Measurements from ENCODE around the gene WIZ.

WIZ gene

GRCh38 chr19:15466851-15467733, 17.3 kb upstream of the WIZ start:
- H3K27me3 ChIP-seq (ENCODE audit: control insufficient read depth, insufficient read depth, low read length), result peaks cover 73% of the 10 kb centered on the region
- H3K36me3 ChIP-seq (ENCODE audit: control insufficient read depth, insufficient read depth, low read length), result no peaks in the 10 kb centered on the region
- H3K9ac ChIP-seq (ENCODE audit: low read length), result no peak overlapping the region
- no peak overlapping the region for H3K27ac ChIP-seq (ENCODE audit: low read depth, low read length)
- H3K4me1 ChIP-seq (ENCODE audit: control insufficient read depth, insufficient read depth, low read length), result no peaks in the 10 kb centered on the region
- no peak overlapping the region for H3K4me3 ChIP-seq (ENCODE audit: low read depth, low read length)
- H3K9me3 ChIP-seq (ENCODE audit: control insufficient read depth, insufficient read depth, low read depth, low read length), result no peaks in the 10 kb centered on the region

- Histone ChIP-seq H3K27me3 (ENCODE audit: control insufficient read depth, insufficient read depth, low read length) (peaks cover 73% of the 10 kb centered on the region), H3K9ac (ENCODE audit: low read length) (no peak within 1 kb of the TSS), H3K9me3 (ENCODE audit: control insufficient read depth, insufficient read depth, low read depth, low read length) (no peaks in the 10 kb centered on the region), H3K36me3 (ENCODE audit: control insufficient read depth, insufficient read depth, low read length) (no peaks in the 10 kb centered on the region), H3K4me3 (ENCODE audit: low read depth, low read length) (peak within 1 kb of the TSS; percentile 11; the same call in 1 of the 2 replicates), H3K4me1 (ENCODE audit: control insufficient read depth, insufficient read depth, low read length) (no peaks in the 10 kb centered on the region), H3K27ac (ENCODE audit: low read depth, low read length) (no peak within 1 kb of the TSS)
Observed at GRCh38 chr19:15464394-15465385, 14.9 kb upstream of the WIZ start, which contains the start of gene RASAL3. Gene RASAL3 (minus strand): TSS chr19:15464544. CDS start chr19:15464358, 186 bp downstream.

- Histone ChIP-seq H3K4me3 (ENCODE audit: low read depth, low read length) (peak overlapping the region; percentile 11; the same call in 1 of the 2 replicates), H3K9ac (ENCODE audit: low read length) (no peak overlapping the region), H3K27me3 (ENCODE audit: control insufficient read depth, insufficient read depth, low read length) (peaks cover 73% of the 10 kb centered on the region), H3K9me3 (ENCODE audit: control insufficient read depth, insufficient read depth, low read depth, low read length) (no peaks in the 10 kb centered on the region), H3K27ac (ENCODE audit: low read depth, low read length) (no peak overlapping the region), H3K36me3 (ENCODE audit: control insufficient read depth, insufficient read depth, low read length) (no peaks in the 10 kb centered on the region), H3K4me1 (ENCODE audit: control insufficient read depth, insufficient read depth, low read length) (no peaks in the 10 kb centered on the region)
Observed at GRCh38 chr19:15463861-15464371, 14.2 kb upstream of the WIZ start.

- H3K9me3 ChIP-seq (ENCODE audit: control insufficient read depth, insufficient read depth, low read depth, low read length), result no peaks in the 10 kb centered on the region
- H3K27me3 ChIP-seq (ENCODE audit: control insufficient read depth, insufficient read depth, low read length), result peaks cover 73% of the 10 kb centered on the region
- H3K4me1 ChIP-seq (ENCODE audit: control insufficient read depth, insufficient read depth, low read length), result peaks cover 5% of the 10 kb centered on the region
- no peak overlapping the region for H3K27ac ChIP-seq (ENCODE audit: low read depth, low read length)
- no peaks in the 10 kb centered on the region for H3K36me3 ChIP-seq (ENCODE audit: control insufficient read depth, insufficient read depth, low read length)
- H3K4me3 ChIP-seq (ENCODE audit: low read depth, low read length), result no peak overlapping the region
- no peak overlapping the region for H3K9ac ChIP-seq (ENCODE audit: low read length)
Observed at GRCh38 chr19:15461694-15462093, 11.9 kb upstream of the WIZ start.

GRCh38 chr19:15457701-15458484, 8.1 kb upstream of the WIZ start:
- peak overlapping the region; percentile 67 for H3K4me3 ChIP-seq (ENCODE audit: low read depth, low read length)
- peaks cover 89% of the 10 kb centered on the region for H3K27me3 ChIP-seq (ENCODE audit: control insufficient read depth, insufficient read depth, low read length)
- no peaks in the 10 kb centered on the region for H3K36me3 ChIP-seq (ENCODE audit: control insufficient read depth, insufficient read depth, low read length)
- H3K4me1 ChIP-seq (ENCODE audit: control insufficient read depth, insufficient read depth, low read length), result peaks cover 10% of the 10 kb centered on the region
- H3K9ac ChIP-seq (ENCODE audit: low read length), result no peak overlapping the region
- no peak overlapping the region for H3K27ac ChIP-seq (ENCODE audit: low read depth, low read length)
- H3K9me3 ChIP-seq (ENCODE audit: control insufficient read depth, insufficient read depth, low read depth, low read length), result no peaks in the 10 kb centered on the region

GRCh38 chr19:15456871-15457700, 7.3 kb upstream of the WIZ start:
- Histone ChIP-seq H3K4me1 (ENCODE audit: control insufficient read depth, insufficient read depth, low read length) (peaks cover 13% of the 10 kb centered on the region), H3K9me3 (ENCODE audit: control insufficient read depth, insufficient read depth, low read depth, low read length) (no peaks in the 10 kb centered on the region), H3K36me3 (ENCODE audit: control insufficient read depth, insufficient read depth, low read length) (no peaks in the 10 kb centered on the region), H3K27me3 (ENCODE audit: control insufficient read depth, insufficient read depth, low read length) (peaks cover 93% of the 10 kb centered on the region), H3K4me3 (ENCODE audit: low read depth, low read length) (peak overlapping the region; percentile 67), H3K27ac (ENCODE audit: low read depth, low read length) (no peak overlapping the region), H3K9ac (ENCODE audit: low read length) (no peak overlapping the region)

GRCh38 chr19:15456441-15456840, 6.7 kb upstream of the WIZ start:
- no peak overlapping the region for H3K27ac ChIP-seq (ENCODE audit: low read depth, low read length)
- peaks cover 18% of the 10 kb centered on the region for H3K4me1 ChIP-seq (ENCODE audit: control insufficient read depth, insufficient read depth, low read length)
- no peaks in the 10 kb centered on the region for H3K9me3 ChIP-seq (ENCODE audit: control insufficient read depth, insufficient read depth, low read depth, low read length)
- no peak overlapping the region for H3K9ac ChIP-seq (ENCODE audit: low read length)
- H3K36me3 ChIP-seq (ENCODE audit: control insufficient read depth, insufficient read depth, low read length), result no peaks in the 10 kb centered on the region
- peaks cover 89% of the 10 kb centered on the region for H3K27me3 ChIP-seq (ENCODE audit: control insufficient read depth, insufficient read depth, low read length)
- peak overlapping the region; percentile 47 for H3K4me3 ChIP-seq (ENCODE audit: low read depth, low read length)

- H3K36me3 ChIP-seq (ENCODE audit: control insufficient read depth, insufficient read depth, low read length), result no peaks in the 10 kb centered on the region
Observed at GRCh38 chr19:15455996-15456395, 6.2 kb upstream of the WIZ start.

GRCh38 chr19:15453906-15454860, 4.4 kb upstream of the WIZ start:
- Histone ChIP-seq H3K4me1 (ENCODE audit: control insufficient read depth, insufficient read depth, low read length) (peaks cover 19% of the 10 kb centered on the region), H3K36me3 (ENCODE audit: control insufficient read depth, insufficient read depth, low read length) (no peaks in the 10 kb centered on the region), H3K27me3 (ENCODE audit: control insufficient read depth, insufficient read depth, low read length) (peaks cover 67% of the 10 kb centered on the region), H3K4me3 (ENCODE audit: low read depth, low read length) (no peak overlapping the region), H3K9me3 (ENCODE audit: control insufficient read depth, insufficient read depth, low read depth, low read length) (no peaks in the 10 kb centered on the region), H3K27ac (ENCODE audit: low read depth, low read length) (no peak overlapping the region), H3K9ac (ENCODE audit: low read length) (no peak overlapping the region)

More at GRCh38 chr19:15455996-15456395, 6.2 kb upstream of the WIZ start:
- Histone ChIP-seq H3K4me1 (ENCODE audit: control insufficient read depth, insufficient read depth, low read length) (peaks cover 19% of the 10 kb centered on the region), H3K4me3 (ENCODE audit: low read depth, low read length) (no peak overlapping the region), H3K9me3 (ENCODE audit: control insufficient read depth, insufficient read depth, low read depth, low read length) (no peaks in the 10 kb centered on the region), H3K9ac (ENCODE audit: low read length) (no peak overlapping the region), H3K27me3 (ENCODE audit: control insufficient read depth, insufficient read depth, low read length) (peaks cover 85% of the 10 kb centered on the region), H3K27ac (ENCODE audit: low read depth, low read length) (no peak overlapping the region)
